WTC11 (cell line): ENCODE results near the gene RBM39.

Experiments used
- NFE2L1 ChIP-seq: sonication (generic); formaldehyde crosslinking; IDR thresholded peaks from 2 replicates; pipeline ENCODE4 v1.8.1; 2023; ENCODE audit warnings: missing genetic modification reagents
- NR2C2 ChIP-seq: sonication (generic); formaldehyde crosslinking; IDR thresholded peaks from 2 replicates; pipeline ENCODE4 v1.8.0; 2022; ENCODE audit warnings: mild to moderate bottlenecking, missing genetic modification reagents
- TEAD1 ChIP-seq: sonication (generic); formaldehyde crosslinking; IDR thresholded peaks from 2 replicates; pipeline ENCODE4 v1.8.0; 2022; ENCODE audit warnings: mild to moderate bottlenecking, missing genetic modification reagents
- ZNF263 ChIP-seq: sonication (generic); formaldehyde crosslinking; IDR thresholded peaks from 2 replicates; pipeline ENCODE4 v1.8.1; 2022; ENCODE audit warnings: low read depth, mild to moderate bottlenecking, moderate library complexity, missing genetic modification reagents
- TF ChIP-seq, protein P1 (sequence below): fragments of 200-600 bp; IDR thresholded peaks from 2 replicates; pipeline ENCODE4 v1.8.0; 2022; ENCODE audit warnings: antibody characterized with exemption
- TF ChIP-seq, protein P2 (sequence below): sonication (generic); formaldehyde crosslinking; IDR thresholded peaks from 2 replicates; pipeline ENCODE4 v1.8.0; 2023; ENCODE audit warnings: missing genetic modification reagents, mild to moderate bottlenecking, borderline replicate concordance

DNA sequence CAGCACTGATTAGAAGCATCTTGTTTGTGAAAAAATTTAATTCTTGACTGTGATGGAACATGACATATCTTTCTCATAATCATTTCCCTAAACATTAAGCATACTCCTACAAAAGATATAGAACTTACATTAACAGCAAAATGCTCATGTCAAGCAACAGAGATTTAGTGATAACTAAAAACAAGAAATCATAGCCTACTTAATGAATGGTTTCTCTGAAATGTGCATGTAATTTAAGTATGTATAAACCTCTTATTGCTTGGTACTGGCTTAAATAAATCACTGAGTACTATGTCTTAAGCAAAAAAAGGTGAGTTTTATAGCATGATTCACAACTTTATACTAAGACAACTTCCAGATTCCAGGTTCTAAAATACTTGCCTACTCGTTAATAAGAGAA lies 33.6 kb downstream of the RBM39 start:
- TF ChIP-seq, protein P1, sequence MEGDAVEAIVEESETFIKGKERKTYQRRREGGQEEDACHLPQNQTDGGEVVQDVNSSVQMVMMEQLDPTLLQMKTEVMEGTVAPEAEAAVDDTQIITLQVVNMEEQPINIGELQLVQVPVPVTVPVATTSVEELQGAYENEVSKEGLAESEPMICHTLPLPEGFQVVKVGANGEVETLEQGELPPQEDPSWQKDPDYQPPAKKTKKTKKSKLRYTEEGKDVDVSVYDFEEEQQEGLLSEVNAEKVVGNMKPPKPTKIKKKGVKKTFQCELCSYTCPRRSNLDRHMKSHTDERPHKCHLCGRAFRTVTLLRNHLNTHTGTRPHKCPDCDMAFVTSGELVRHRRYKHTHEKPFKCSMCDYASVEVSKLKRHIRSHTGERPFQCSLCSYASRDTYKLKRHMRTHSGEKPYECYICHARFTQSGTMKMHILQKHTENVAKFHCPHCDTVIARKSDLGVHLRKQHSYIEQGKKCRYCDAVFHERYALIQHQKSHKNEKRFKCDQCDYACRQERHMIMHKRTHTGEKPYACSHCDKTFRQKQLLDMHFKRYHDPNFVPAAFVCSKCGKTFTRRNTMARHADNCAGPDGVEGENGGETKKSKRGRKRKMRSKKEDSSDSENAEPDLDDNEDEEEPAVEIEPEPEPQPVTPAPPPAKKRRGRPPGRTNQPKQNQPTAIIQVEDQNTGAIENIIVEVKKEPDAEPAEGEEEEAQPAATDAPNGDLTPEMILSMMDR = no peak
- no peak for TF ChIP-seq NR2C2 (CRISPR knock-in tag)
- TF ChIP-seq, protein P2, sequence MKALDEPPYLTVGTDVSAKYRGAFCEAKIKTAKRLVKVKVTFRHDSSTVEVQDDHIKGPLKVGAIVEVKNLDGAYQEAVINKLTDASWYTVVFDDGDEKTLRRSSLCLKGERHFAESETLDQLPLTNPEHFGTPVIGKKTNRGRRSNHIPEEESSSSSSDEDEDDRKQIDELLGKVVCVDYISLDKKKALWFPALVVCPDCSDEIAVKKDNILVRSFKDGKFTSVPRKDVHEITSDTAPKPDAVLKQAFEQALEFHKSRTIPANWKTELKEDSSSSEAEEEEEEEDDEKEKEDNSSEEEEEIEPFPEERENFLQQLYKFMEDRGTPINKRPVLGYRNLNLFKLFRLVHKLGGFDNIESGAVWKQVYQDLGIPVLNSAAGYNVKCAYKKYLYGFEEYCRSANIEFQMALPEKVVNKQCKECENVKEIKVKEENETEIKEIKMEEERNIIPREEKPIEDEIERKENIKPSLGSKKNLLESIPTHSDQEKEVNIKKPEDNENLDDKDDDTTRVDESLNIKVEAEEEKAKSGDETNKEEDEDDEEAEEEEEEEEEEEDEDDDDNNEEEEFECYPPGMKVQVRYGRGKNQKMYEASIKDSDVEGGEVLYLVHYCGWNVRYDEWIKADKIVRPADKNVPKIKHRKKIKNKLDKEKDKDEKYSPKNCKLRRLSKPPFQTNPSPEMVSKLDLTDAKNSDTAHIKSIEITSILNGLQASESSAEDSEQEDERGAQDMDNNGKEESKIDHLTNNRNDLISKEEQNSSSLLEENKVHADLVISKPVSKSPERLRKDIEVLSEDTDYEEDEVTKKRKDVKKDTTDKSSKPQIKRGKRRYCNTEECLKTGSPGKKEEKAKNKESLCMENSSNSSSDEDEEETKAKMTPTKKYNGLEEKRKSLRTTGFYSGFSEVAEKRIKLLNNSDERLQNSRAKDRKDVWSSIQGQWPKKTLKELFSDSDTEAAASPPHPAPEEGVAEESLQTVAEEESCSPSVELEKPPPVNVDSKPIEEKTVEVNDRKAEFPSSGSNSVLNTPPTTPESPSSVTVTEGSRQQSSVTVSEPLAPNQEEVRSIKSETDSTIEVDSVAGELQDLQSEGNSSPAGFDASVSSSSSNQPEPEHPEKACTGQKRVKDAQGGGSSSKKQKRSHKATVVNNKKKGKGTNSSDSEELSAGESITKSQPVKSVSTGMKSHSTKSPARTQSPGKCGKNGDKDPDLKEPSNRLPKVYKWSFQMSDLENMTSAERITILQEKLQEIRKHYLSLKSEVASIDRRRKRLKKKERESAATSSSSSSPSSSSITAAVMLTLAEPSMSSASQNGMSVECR = no peak
- TF ChIP-seq TEAD1 (CRISPR knock-in tag) = no peak
- TF ChIP-seq NFE2L1 (CRISPR knock-in tag) = no peak
- no peak for TF ChIP-seq ZNF263 (CRISPR knock-in tag)
